Osteocyte (in vitro differentiated cells): ENCODE results near the gene CTNNBIP1. TPM values are rescaled to one million over a fixed set of nuclear protein-coding genes. Genes with fewer than 3 reads are reported as not detected.
"Not testable (repeated sequence)": the region's sequence is repeated elsewhere in the genome, so short reads cannot be mapped to it uniquely, and the experiment has no call there.

Experiments
- DNase-seq: peaks from one replicate; pipeline ENCODE4 v3.0.0; 2021; ENCODE audit warnings: mixed read lengths; ENCODE audit not compliant: unreplicated experiment; ENCODE audit errors: extremely low spot score
- H3K27ac Mint-ChIP-seq: one replicate; pipeline ENCODE4 v1.8.0; 2021; ENCODE audit warnings: mild to moderate bottlenecking, mixed read lengths; ENCODE audit not compliant: unreplicated experiment
- H3K27me3 Mint-ChIP-seq: one replicate; pipeline ENCODE4 v1.8.0; 2021; ENCODE audit warnings: mixed read lengths; ENCODE audit not compliant: unreplicated experiment
- H3K36me3 Mint-ChIP-seq: one replicate; pipeline ENCODE4 v1.8.0; 2021; ENCODE audit warnings: mixed read lengths; ENCODE audit not compliant: unreplicated experiment
- H3K4me1 Mint-ChIP-seq: one replicate; pipeline ENCODE4 v1.8.0; 2021; ENCODE audit warnings: mixed read lengths; ENCODE audit not compliant: unreplicated experiment
- H3K4me3 Mint-ChIP-seq: one replicate; pipeline ENCODE4 v1.8.0; 2021; ENCODE audit warnings: mild to moderate bottlenecking, moderate library complexity, mixed read lengths; ENCODE audit not compliant: unreplicated experiment
- H3K9me3 Mint-ChIP-seq: one replicate; pipeline ENCODE4 v1.8.0; 2021; ENCODE audit warnings: mixed read lengths; ENCODE audit not compliant: unreplicated experiment
- CTCF ChIP-seq: fragments of 200-600 bp; sonication (generic); IDR thresholded peaks from 2 replicates; pipeline ENCODE4 v1.5.0; 2021; ENCODE audit warnings: antibody characterized with exemption, mild to moderate bottlenecking, moderate library complexity
- total RNA-seq: library from RNA; stranded (reverse); gene quantifications from 2 replicates; pipeline ENCODE4 v1.2.1, GENCODE V29; 2021

CTNNBIP1 gene
- total RNA-seq, 1 donor from 2014 or later, result 27.6 TPM

- no peaks in the 10 kb centered on the region for H3K4me1 Mint-ChIP-seq
- TF ChIP-seq CTCF, result no peak
- H3K36me3 Mint-ChIP-seq, result no peaks in the 10 kb centered on the region
- no peak overlapping the region for H3K4me3 Mint-ChIP-seq
- H3K27me3 Mint-ChIP-seq, result no peaks in the 10 kb centered on the region
- DNase-seq, result no peak
- no peaks in the 10 kb centered on the region for H3K9me3 Mint-ChIP-seq
- no peak overlapping the region for H3K27ac Mint-ChIP-seq
Measured at GRCh38 chr1:9917901-9918300, 7.8 kb upstream of the CTNNBIP1 start.

GRCh38 chr1:9917495-9917894, 7.4 kb upstream of the CTNNBIP1 start:
- not testable (repeated sequence) for H3K27me3 Mint-ChIP-seq, H3K4me1 Mint-ChIP-seq, H3K27ac Mint-ChIP-seq, H3K36me3 Mint-ChIP-seq, DNase-seq, H3K9me3 Mint-ChIP-seq, H3K4me3 Mint-ChIP-seq

GRCh38 chr1:9916452-9916851, 6.4 kb upstream of the CTNNBIP1 start:
- no peaks in the 10 kb centered on the region for H3K27me3 Mint-ChIP-seq
- H3K9me3 Mint-ChIP-seq, result no peaks in the 10 kb centered on the region
- H3K4me1 Mint-ChIP-seq, result peaks cover 6% of the 10 kb centered on the region
- no peak overlapping the region for H3K27ac Mint-ChIP-seq
- no peak overlapping the region for H3K4me3 Mint-ChIP-seq
- no peaks in the 10 kb centered on the region for H3K36me3 Mint-ChIP-seq
- TF ChIP-seq CTCF, result no peak
- DNase-seq, result no peak

GRCh38 chr1:9914610-9914937, 4.5 kb upstream of the CTNNBIP1 start:
- no peak overlapping the region for H3K27ac Mint-ChIP-seq
- H3K27me3 Mint-ChIP-seq, result no peaks in the 10 kb centered on the region
- H3K4me1 Mint-ChIP-seq, result peaks cover 9% of the 10 kb centered on the region
- H3K9me3 Mint-ChIP-seq, result no peaks in the 10 kb centered on the region
- no peak for TF ChIP-seq CTCF
- H3K36me3 Mint-ChIP-seq, result no peaks in the 10 kb centered on the region
- no peak overlapping the region for H3K4me3 Mint-ChIP-seq
- no peak for DNase-seq

GRCh38 chr1:9912264-9912936, 2.3 kb upstream of the CTNNBIP1 start:
- H3K27ac Mint-ChIP-seq, result no peak overlapping the region
- H3K4me1 Mint-ChIP-seq, result peaks cover 21% of the 10 kb centered on the region
- TF ChIP-seq CTCF, result no peak
- peaks cover 2% of the 10 kb centered on the region for H3K36me3 Mint-ChIP-seq
- H3K9me3 Mint-ChIP-seq, result no peaks in the 10 kb centered on the region
- peak overlapping the region; percentile 34 for H3K4me3 Mint-ChIP-seq
- no peak for DNase-seq
- H3K27me3 Mint-ChIP-seq, result no peaks in the 10 kb centered on the region
